ENCODE data around the gene ZNF664.
A peak's percentile ranks its signal among the peaks of the same experiment; 100 is the strongest.

Gene ZNF664

GRCh38 chr12:124044809-124045321 lies 71.8 kb downstream of the ZNF664 start:
- TF ChIP-seq, protein P1, sequence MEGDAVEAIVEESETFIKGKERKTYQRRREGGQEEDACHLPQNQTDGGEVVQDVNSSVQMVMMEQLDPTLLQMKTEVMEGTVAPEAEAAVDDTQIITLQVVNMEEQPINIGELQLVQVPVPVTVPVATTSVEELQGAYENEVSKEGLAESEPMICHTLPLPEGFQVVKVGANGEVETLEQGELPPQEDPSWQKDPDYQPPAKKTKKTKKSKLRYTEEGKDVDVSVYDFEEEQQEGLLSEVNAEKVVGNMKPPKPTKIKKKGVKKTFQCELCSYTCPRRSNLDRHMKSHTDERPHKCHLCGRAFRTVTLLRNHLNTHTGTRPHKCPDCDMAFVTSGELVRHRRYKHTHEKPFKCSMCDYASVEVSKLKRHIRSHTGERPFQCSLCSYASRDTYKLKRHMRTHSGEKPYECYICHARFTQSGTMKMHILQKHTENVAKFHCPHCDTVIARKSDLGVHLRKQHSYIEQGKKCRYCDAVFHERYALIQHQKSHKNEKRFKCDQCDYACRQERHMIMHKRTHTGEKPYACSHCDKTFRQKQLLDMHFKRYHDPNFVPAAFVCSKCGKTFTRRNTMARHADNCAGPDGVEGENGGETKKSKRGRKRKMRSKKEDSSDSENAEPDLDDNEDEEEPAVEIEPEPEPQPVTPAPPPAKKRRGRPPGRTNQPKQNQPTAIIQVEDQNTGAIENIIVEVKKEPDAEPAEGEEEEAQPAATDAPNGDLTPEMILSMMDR (IDR thresholded peaks at IDR 0.05; ENCODE audit: insufficient read depth, low read depth, low read length, missing control alignments) = no peak
- peak; percentile 83 for DNase-seq (ENCODE audit: low read depth)
- H3K4me3 ChIP-seq (ENCODE audit: low read length) = no peak overlapping the region

- DNase-seq (ENCODE audit: low read depth) = no peak
- no peak overlapping the region for H3K4me3 ChIP-seq (ENCODE audit: low read length)
- TF ChIP-seq, protein P1 (IDR thresholded peaks at IDR 0.05; ENCODE audit: insufficient read depth, low read depth, low read length, missing control alignments) = no peak
Observed at GRCh38 chr12:124045671-124046455, 72.8 kb downstream of the ZNF664 start.

DNA sequence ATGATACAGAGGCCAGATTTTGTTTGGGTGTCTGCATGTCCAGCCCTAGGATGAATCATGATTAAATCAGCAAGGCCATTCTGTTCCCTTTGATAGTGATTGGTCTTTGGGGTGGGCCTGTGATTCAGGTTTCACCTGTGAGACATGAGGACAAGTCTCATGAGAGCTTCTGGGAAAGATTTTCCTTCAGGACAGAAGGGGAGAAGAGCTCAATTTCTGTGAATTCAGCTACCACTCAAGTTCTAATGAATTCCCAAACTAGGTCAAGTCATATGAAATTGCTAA lies 73.4 kb downstream of the ZNF664 start:
- DNase-seq (ENCODE audit: low read depth) = peak; percentile 81
- TF ChIP-seq, protein P1 (IDR thresholded peaks at IDR 0.05; ENCODE audit: insufficient read depth, low read depth, low read length, missing control alignments) = no peak
- H3K4me3 ChIP-seq (ENCODE audit: low read length) = no peak overlapping the region

- no peak for DNase-seq (ENCODE audit: low read depth)
- no peak overlapping the region for H3K4me3 ChIP-seq (ENCODE audit: low read length)
- TF ChIP-seq, protein P1 (IDR thresholded peaks at IDR 0.05; ENCODE audit: insufficient read depth, low read depth, low read length, missing control alignments) = no peak
Observed at GRCh38 chr12:124047045-124047566, 74.1 kb downstream of the ZNF664 start.

DNA sequence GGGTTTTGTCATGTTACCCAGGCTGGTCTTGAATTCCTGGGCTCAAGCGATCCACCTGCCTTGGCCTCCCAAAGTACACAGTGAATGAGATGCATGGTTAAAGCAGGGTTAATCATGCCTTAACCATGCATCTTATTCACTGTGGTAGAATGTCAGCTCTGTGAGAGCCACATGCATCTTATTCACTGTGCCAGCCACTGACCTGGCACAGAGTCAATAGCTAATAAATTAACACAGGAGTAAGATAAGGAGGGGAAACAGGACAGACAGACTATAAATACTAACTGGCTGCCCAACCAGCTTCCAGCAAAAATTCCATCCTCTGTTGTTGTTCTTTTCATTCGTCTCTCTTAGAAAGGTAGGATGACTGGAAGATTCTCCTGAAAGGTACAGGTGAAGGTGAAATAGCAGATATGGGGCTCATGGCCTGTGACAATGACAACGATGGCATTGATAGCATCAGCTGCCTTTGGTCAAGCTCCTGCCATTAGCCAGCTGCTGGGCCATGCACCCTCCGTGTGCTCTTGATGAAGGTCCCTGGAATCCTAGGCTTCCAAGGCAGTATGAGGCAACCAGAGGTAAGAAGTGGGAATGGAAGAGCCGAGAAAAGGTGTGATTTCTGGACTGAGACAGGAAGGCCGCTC lies 76.6 kb downstream of the ZNF664 start:
- DNase-seq (ENCODE audit: low read depth) = no peak
- H3K4me3 ChIP-seq (ENCODE audit: low read length) = no peak overlapping the region
- TF ChIP-seq, protein P1 (IDR thresholded peaks at IDR 0.05; ENCODE audit: insufficient read depth, low read depth, low read length, missing control alignments) = no peak

DNA sequence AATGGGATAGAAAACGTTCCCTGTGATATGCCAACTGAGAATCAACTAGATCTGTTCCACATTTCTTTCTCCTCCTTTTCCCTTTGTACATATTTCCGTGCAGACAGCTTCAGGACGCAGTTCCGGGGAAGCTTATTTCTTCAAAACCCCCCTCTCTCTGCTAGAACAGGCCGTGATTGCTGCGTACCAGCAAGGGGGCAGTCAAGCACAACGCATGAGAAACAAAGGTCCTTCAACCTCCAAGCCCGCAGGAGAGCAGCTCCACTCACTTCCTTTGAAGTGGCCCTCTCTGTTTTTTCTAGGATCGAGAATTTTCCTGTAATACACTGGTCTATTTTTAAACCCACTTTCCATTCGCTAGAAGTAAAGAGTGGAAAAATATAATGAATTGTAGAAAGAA lies 80.8 kb downstream of the ZNF664 start:
- peak; percentile 55 for DNase-seq (ENCODE audit: low read depth)
- TF ChIP-seq, protein P1 (IDR thresholded peaks at IDR 0.05; ENCODE audit: insufficient read depth, low read depth, low read length, missing control alignments) = peak; percentile 52
- no peak overlapping the region for H3K4me3 ChIP-seq (ENCODE audit: low read length)

Measured in epithelial cell of esophagus (primary cell).